HUDEP-2 (cell line): ENCODE measurements around the gene OSBPL1A.

Experiments used
- DNase-seq, 76 experiments: peaks; one replicate each; lab custom pipeline; 2025; ENCODE audit not compliant: unreplicated experiment in 76 of 76; lab: John Stamatoyannopoulos, UW

The OSBPL1A gene

GRCh38 chr18:24230766-24231165 lies 166.9 kb downstream of the OSBPL1A start:
- DNase-seq = no peak

- no peak for DNase-seq
These were observed 169.0 kb downstream of the OSBPL1A start for GRCh38 chr18:24228667-24229041.

GRCh38 chr18:24227977-24228666 lies 169.5 kb downstream of the OSBPL1A start:
- DNase-seq = no peak

GRCh38 chr18:24220318-24220688 lies 177.3 kb downstream of the OSBPL1A start:
- no peak for DNase-seq

GRCh38 chr18:24219561-24220317 lies 177.9 kb downstream of the OSBPL1A start:
- DNase-seq = no peak

GRCh38 chr18:24214913-24215312 lies 182.7 kb downstream of the OSBPL1A start:
- no peak for DNase-seq

GRCh38 chr18:24214144-24214543 lies 183.5 kb downstream of the OSBPL1A start:
- DNase-seq = no peak

GRCh38 chr18:24212939-24213338 lies 184.7 kb downstream of the OSBPL1A start:
- DNase-seq = no peak

- no peak for DNase-seq
These were observed 188.1 kb downstream of the OSBPL1A start for GRCh38 chr18:24209558-24209957.

- DNase-seq = no peak
These were observed 189.2 kb downstream of the OSBPL1A start for GRCh38 chr18:24208270-24209035.

- DNase-seq = no peak
These were observed 192.7 kb downstream of the OSBPL1A start for GRCh38 chr18:24204904-24205303.

GRCh38 chr18:24201699-24202687 lies 195.6 kb downstream of the OSBPL1A start:
- no peak for DNase-seq

GRCh38 chr18:24200494-24201290 lies 196.9 kb downstream of the OSBPL1A start:
- DNase-seq = peak in 3 of 76 experiments; percentile 7 to 14 (median 12)

- no peak for DNase-seq
These were observed 198.2 kb downstream of the OSBPL1A start for GRCh38 chr18:24199372-24199962.

- DNase-seq = no peak
These were observed 199.2 kb downstream of the OSBPL1A start for GRCh38 chr18:24198461-24198860.

GRCh38 chr18:24197412-24197811 lies 200.2 kb downstream of the OSBPL1A start:
- no peak for DNase-seq

- DNase-seq = no peak
These were observed 200.9 kb downstream of the OSBPL1A start for GRCh38 chr18:24196764-24197163.

GRCh38 chr18:24195296-24196053 lies 202.1 kb downstream of the OSBPL1A start:
- no peak for DNase-seq
